ENCODE data around the gene ID1. TPM values are rescaled to one million over a fixed set of nuclear protein-coding genes. Genes with fewer than 3 reads are reported as not detected.
A peak's percentile ranks its signal among the peaks of the same experiment; 100 is the strongest.
"Not testable (repeated sequence)": the region's sequence is repeated elsewhere in the genome, so short reads cannot be mapped to it uniquely, and the experiment has no call there.

ID1 gene
- total and polyA plus RNA-seq, 2 donors, result 500 to 683 TPM

DNA sequence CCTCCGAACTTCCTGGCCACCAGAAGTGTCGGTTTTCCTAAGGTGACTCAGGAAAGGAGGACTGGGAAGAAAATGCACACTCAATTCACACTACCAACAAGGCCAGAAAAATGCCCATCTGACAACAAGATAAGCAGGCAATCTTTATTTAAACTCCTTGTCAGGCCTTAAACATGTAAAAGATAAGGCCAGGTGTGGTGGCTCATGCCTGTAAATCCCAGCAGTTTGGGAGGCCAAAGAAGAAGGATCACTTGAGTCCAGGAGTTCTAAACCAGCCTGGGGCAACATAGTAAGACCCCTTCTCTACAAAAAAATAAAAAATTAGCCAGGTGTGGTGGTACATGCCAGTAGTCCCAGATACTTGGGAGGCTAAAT, 7.6 kb upstream of the ID1 start:
- 96% methylated on average over 2 of the region's 2 CpGs for WGBS
- peak overlapping the region; percentile 46 for H3K27ac ChIP-seq (ENCODE audit: low read depth)
- no peaks in the 10 kb centered on the region for H3K4me1 ChIP-seq (ENCODE audit: insufficient read depth)
- H3K36me3 ChIP-seq (ENCODE audit: insufficient read depth), result no peaks in the 10 kb centered on the region
- no peak for DNase-seq (ENCODE audit: extremely low spot score)
- no peak overlapping the region for H3K4me3 ChIP-seq (ENCODE audit: low read depth, low read length)

DNA sequence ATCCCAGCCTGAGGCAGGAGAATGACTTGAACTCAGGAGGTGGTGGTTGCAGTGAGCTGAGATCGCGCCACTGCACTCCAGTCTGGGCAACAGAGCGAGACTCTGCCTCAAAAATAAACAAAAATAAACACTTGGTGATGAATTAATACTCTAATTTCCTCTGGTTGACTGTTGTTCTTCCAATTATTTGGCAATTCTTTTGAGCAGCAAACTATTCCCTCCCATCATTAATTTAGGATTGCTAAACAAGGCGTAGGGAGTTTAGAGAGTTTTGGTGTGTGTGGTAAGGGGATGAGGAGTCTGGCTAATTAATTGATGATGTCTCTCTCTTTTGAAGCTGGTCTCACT, 2.7 kb upstream of the ID1 start:
- Histone ChIP-seq H3K4me3 (ENCODE audit: low read depth, low read length) (no peak overlapping the region), H3K4me1 (ENCODE audit: insufficient read depth) (no peaks in the 10 kb centered on the region), H3K36me3 (ENCODE audit: insufficient read depth) (no peaks in the 10 kb centered on the region), H3K27ac (ENCODE audit: low read depth) (peak overlapping the region; percentile 81)
- no peak for DNase-seq (ENCODE audit: extremely low spot score)
- WGBS, result 71% methylated on average over 4 of the region's 4 CpGs

DNA sequence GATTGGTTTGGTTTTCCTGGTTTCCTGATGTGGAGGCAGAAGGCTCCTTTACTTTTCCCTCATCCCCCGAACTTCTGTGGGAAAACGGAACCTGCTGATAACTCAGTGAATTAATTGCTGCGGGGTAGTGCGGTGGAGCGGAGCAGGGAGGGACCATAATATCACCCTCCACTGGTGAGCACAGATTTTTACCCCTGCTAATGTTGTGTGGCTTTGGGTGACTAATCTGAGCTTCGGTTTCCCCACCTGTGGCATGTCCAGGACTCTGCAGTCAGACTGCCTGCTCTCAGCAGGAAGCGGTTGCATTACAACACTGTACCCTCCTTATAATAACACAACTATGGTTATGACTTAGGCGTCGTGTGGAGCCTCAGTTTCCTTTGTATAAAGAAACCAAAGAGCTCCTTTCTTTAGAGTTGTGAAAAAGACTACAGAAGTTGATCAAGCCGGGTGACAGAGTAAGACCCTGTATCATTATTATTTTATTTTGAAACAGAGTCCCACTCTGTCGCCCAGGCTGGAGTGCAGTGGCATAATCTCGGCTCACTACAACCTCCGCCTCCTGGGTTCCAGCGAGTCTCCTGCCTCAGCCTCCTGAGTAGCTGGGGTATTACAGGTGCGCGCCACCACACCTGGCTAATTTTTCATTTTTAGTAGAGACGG, 2.2 kb upstream of the ID1 start:
- Histone ChIP-seq H3K4me3 (ENCODE audit: low read depth, low read length) (no peak overlapping the region), H3K36me3 (ENCODE audit: insufficient read depth) (no peaks in the 10 kb centered on the region), H3K27ac (ENCODE audit: low read depth) (peak overlapping the region; percentile 81), H3K4me1 (ENCODE audit: insufficient read depth) (no peaks in the 10 kb centered on the region)
- WGBS, result 67% methylated on average over 17 of the region's 17 CpGs
- DNase-seq (ENCODE audit: extremely low spot score), result no peak

DNA sequence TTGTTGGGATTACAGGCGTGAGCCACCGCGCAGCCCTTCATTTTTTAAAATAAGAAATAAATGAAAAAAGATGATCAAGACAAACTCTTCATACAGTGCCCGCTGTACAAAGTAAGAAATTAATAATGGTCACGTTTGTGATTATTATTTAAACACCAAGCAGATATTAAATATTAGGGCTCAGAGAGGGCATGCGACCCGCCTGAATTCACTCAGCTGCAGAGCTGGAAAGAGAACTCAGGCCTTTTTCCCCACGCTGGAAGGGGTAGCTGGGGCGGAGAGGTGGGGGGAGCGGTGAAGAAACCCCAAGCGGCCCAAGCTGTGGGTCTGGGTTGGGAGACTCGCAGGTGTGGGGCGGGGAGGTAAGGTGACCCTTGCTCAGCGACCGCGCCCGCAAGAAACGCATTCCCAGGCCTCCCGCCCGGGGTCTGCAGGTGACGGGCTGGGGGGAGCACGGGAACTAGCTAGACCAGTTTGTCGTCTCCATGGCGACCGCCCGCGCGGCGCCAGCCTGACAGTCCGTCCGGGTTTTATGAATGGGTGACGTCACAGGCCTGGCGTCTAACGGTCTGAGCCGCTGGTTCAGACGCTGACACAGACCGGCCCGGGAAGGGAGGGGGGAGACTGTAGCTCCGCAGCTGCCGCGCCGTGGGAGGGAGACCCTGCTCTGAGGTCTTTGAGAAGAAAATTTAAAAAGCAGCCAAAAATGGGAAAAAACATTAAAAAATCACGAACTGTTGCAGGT, 1.1 kb upstream of the ID1 start:
- Histone ChIP-seq H3K27ac (ENCODE audit: low read depth) (peak overlapping the region; percentile 95), H3K4me1 (ENCODE audit: insufficient read depth) (no peaks in the 10 kb centered on the region), H3K36me3 (ENCODE audit: insufficient read depth) (no peaks in the 10 kb centered on the region), H3K4me3 (ENCODE audit: low read depth, low read length) (peak overlapping the region; percentile 77)
- peak; percentile 94 for DNase-seq (ENCODE audit: extremely low spot score)
- 10% methylated on average over 43 of the region's 43 CpGs for WGBS

DNA sequence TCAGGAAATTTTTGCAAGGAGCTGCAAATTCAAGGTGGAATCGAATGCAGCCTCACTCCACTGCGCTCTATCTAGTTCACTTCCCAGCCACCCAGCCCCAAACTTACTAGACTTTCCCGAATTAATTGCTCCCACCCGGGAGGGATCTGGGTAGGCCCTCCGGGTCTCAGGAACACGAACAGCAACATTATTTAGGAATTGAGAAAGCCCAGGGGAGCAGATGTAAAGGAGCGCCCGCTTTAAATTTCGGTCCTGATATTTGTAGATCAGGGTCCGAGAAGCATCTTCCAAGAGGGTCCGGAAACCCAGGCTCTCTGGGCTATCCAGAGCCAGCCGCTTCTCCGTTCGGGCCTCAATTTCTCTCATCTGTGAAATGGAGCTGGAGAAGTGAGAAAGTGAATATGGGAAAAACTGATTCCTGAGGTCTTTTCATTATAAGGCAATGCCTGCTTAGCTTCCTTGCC, 490 bp upstream of the ID1 start:
- DNase-seq (ENCODE audit: extremely low spot score), result no peak
- peak overlapping the region; percentile 77 for H3K4me3 ChIP-seq (ENCODE audit: low read depth, low read length)
- no peaks in the 10 kb centered on the region for H3K36me3 ChIP-seq (ENCODE audit: insufficient read depth)
- peak overlapping the region; percentile 95 for H3K27ac ChIP-seq (ENCODE audit: low read depth)
- peaks cover 1% of the 10 kb centered on the region for H3K4me1 ChIP-seq (ENCODE audit: insufficient read depth)
- WGBS, result under 1% methylated on average over 14 of the region's 14 CpGs

DNA sequence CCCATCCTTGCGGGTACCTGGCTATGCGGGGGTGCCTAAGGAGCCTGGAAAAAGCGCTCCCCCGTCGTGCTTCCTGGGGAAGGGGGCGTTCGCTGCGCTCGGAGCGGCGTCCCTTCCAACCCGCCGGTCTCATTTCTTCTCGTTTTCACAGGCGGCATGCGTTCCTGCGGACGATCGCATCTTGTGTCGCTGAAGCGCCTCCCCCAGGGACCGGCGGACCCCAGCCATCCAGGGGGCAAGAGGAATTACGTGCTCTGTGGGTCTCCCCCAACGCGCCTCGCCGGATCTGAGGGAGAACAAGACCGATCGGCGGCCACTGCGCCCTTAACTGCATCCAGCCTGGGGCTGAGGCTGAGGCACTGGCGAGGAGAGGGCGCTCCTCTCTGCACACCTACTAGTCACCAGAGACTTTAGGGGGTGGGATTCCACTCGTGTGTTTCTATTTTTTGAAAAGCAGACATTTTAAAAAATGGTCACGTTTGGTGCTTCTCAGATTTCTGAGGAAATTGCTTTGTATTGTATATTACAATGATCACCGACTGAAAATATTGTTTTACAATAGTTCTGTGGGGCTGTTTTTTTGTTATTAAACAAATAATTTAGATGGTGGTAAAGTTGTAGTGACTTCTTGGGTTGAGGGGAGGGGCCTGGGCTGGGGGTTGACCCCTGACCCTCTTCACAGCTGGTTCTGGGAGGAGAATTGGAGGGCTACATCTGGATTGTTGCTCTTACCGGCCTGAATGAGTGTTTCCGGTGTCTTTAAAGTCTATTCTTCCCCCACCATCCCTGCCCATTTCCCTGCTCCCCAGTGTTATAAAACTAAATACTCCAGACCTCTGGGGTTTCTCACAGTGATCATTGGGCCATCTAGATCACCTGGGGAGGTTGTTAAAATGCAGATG, 1.1 kb downstream of the ID1 start:
- no peaks in the 10 kb centered on the region for H3K36me3 ChIP-seq (ENCODE audit: insufficient read depth)
- H3K4me1 ChIP-seq (ENCODE audit: insufficient read depth), result peaks cover 1% of the 10 kb centered on the region
- H3K27ac ChIP-seq (ENCODE audit: low read depth), result peak overlapping the region; percentile 94
- H3K4me3 ChIP-seq (ENCODE audit: low read depth, low read length), result peak overlapping the region; percentile 77
- no peak for DNase-seq (ENCODE audit: extremely low spot score)
- 5% methylated on average over 39 of the region's 39 CpGs for WGBS

DNA sequence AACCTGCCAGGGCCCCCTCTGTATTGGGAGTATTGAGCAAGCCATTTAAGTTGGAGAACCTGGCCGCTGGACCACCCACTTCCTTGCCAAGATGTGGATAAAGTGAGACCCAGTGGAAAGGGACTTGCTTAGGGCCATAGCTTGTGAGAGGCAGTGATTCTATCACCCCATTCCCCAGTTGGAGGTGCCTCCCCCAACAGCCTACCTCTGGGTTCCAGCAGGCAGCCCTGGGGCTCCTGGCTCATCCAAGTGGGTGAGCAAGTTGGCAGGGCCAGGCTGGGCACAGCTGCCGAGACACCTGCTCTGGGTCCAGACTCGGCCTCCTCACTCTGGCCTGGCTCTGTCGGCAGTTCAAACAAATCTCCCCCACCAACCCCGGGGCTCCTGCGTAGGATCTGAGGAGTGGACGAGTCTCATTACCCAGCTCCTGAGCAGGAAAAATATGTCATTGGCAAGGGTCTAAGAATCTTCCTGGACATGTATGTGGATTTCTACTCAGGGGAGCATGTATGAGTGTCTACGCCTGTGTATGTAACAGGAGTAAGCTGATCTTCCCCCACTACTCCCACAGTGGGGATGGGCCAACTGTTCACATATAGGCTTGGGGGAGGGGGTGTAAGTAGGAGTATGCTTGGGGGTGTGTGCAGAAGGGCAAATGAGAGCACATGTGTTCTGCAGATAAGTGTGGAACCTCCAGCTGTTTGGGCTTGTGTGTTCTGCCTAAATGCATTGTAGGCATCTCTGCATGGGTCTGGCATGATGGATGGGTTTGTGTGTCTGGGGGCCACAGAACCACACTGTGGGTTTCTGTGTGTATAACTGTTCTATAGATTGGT, 1.9 kb downstream of the ID1 start:
- H3K36me3 ChIP-seq (ENCODE audit: insufficient read depth), result no peaks in the 10 kb centered on the region
- H3K4me3 ChIP-seq (ENCODE audit: low read depth, low read length), result peak overlapping the region; percentile 77
- WGBS, result 51% methylated on average over 8 of the region's 8 CpGs
- peak overlapping the region; percentile 94 for H3K27ac ChIP-seq (ENCODE audit: low read depth)
- peaks cover 1% of the 10 kb centered on the region for H3K4me1 ChIP-seq (ENCODE audit: insufficient read depth)
- no peak for DNase-seq (ENCODE audit: extremely low spot score)

DNA sequence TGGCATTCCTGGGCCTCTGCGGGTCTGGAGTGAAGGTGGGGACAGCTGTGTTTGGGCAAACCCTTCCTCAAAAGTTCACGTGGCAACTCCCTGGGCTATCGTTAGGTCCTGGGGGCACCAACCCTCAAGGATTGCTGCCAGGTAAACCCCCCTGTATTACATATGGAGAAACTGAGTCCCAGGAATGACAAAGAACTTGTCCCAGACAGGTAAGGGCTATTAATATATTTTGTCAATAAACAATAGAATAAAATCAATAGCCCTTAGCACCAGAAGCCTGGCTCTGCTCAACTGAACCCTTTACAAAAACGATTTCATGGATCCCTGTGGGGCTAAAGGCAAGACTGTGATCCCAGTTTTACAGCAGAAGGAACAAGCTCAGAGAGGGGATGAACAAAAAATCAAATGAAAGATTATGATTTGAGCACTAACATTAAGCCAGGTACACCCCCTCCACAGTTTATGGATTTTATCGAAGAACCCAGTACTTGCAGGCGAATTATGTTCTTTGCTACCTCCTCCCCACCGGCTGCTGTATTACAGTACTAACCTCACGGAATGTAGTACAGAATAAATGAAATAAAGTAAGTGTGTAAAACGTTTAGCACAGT, 2.7 kb downstream of the ID1 start:
- Histone ChIP-seq H3K27ac (ENCODE audit: low read depth) (peak overlapping the region; percentile 92), H3K4me3 (ENCODE audit: low read depth, low read length) (peak overlapping the region; percentile 77), H3K36me3 (ENCODE audit: insufficient read depth) (no peaks in the 10 kb centered on the region), H3K4me1 (ENCODE audit: insufficient read depth) (peaks cover 1% of the 10 kb centered on the region)
- no peak for DNase-seq (ENCODE audit: extremely low spot score)
- WGBS, result 45% methylated on average over 9 of the region's 9 CpGs

DNA sequence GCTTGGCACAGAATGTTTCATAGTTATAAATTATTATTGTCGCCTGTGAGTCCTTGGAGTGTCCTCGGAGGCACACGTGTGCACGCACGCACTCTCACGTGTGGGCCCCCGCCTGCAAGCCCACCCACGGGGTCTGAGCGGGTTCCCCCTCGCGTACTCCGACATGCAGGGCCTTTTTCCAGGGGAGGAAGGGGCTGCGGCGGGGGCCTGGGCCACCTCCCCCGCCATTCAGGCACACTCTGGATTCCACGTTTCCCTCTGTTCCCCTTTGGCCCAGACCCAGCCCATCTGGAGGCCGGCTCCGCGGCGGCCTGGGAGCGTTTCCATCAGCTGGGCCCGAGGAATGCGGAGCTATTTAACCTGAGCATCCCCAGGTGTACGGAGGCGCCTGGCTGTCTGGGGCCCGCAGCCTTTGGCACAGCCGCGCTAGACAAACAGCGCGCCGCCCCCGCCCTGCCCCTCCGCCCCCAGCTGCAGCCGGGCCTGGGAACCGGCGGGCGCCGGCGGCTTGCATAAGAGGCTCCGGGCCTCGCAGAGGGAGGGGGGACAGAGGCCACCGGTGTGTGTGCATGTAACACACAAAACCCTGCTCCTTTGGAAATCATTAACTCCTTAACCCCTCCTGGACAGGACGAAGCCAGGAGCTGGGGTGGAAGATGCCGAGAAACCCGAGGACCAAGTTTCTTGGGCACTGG, 3.3 kb downstream of the ID1 start:
- 18% methylated on average over 45 of the region's 45 CpGs for WGBS
- Histone ChIP-seq H3K4me3 (ENCODE audit: low read depth, low read length) (peak overlapping the region; percentile 77), H3K27ac (ENCODE audit: low read depth) (peak overlapping the region; percentile 92), H3K4me1 (ENCODE audit: insufficient read depth) (peaks cover 1% of the 10 kb centered on the region), H3K36me3 (ENCODE audit: insufficient read depth) (no peaks in the 10 kb centered on the region)
- DNase-seq (ENCODE audit: extremely low spot score), result peak; percentile 91

DNA sequence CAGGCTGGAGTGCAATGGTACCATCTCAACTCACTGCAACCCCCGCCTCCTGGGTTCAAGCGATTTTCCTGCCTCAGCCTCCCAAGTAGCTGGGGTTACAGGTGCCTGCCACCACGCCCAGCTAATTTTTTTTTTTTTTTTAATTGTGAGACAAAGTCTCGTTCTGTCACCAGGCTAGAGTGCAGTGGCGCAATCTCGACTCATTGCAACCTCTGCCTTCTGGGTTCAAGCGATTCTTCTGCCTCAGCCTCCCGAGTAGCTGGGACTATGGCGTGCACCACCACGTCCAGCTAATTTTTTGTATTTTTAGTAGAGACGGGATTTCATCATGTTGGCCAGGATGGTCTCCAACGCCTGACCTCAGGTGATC, 7.2 kb downstream of the ID1 start:
- H3K4me3 ChIP-seq (ENCODE audit: low read depth, low read length); DNase-seq (ENCODE audit: extremely low spot score); H3K36me3 ChIP-seq (ENCODE audit: insufficient read depth); H3K27ac ChIP-seq (ENCODE audit: low read depth); H3K4me1 ChIP-seq (ENCODE audit: insufficient read depth): not testable (repeated sequence)
- 87% methylated on average over 12 of the region's 12 CpGs for WGBS

DNA sequence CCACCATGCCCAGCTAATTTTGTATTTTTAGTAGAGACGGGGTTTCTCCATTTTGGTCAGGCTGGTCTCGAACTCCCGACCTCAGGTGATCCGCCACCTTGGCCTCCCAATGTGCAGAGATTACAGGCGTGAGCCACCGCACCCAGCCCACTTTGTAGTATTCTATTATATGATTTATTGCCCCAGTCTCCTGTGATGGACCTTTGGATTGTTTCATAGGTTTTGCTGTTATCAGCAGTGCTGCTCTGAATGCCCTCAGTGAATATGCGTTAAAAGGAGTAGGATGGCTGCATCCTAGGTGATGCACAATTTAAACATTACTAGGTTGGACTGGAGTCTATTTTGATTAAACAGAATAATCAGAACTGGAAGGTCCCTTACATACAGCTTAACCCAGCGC, 10.3 kb downstream of the ID1 start:
- H3K27ac ChIP-seq (ENCODE audit: low read depth), result no peak overlapping the region
- no peak for DNase-seq (ENCODE audit: extremely low spot score)
- H3K4me1 ChIP-seq (ENCODE audit: insufficient read depth), result no peaks in the 10 kb centered on the region
- H3K4me3 ChIP-seq (ENCODE audit: low read depth, low read length), result no peak overlapping the region
- no peaks in the 10 kb centered on the region for H3K36me3 ChIP-seq (ENCODE audit: insufficient read depth)
- 93% methylated on average over 8 of the region's 8 CpGs for WGBS

DNA sequence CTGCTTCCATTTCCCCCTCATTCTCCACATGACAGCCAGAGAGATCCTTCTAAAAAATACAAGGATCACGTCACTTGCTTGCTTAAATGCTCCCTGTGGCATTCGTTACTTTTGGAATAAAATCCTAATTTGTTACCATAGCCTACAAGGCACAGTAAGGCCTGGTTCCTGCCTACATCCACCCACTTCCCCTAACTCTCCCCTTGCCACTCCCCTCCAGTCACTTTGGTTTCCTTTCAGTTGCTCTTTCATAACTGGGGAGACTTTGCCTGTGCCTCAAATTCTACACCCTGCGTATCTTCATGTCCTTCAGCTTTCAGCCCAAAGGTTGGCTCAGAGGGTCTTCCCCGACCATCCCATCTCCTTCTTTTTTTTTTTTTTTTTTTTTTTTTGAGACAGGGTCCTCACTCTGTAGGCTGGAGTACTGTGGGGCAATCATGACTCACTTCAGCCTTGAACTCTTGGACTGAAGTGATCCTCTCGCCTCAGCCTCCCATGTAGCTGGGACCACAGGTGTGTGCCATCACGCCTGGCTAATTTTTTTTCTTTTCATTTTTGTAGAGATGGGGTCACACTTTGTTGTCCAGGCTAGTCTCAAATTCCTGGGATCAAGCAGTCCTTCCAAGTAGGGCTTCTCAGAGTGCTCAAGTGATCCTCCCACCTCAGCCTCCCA, 12.5 kb downstream of the ID1 start:
- no peaks in the 10 kb centered on the region for H3K4me1 ChIP-seq (ENCODE audit: insufficient read depth)
- WGBS, result 89% methylated on average over 6 of the region's 6 CpGs
- no peak overlapping the region for H3K4me3 ChIP-seq (ENCODE audit: low read depth, low read length)
- no peaks in the 10 kb centered on the region for H3K36me3 ChIP-seq (ENCODE audit: insufficient read depth)
- H3K27ac ChIP-seq (ENCODE audit: low read depth), result no peak overlapping the region
- DNase-seq (ENCODE audit: extremely low spot score), result no peak

Data from urinary bladder (tissue), 4 donors.